HCT116 (cell line): ENCODE results near the gene PDE4C. TPM values are rescaled to one million over a fixed set of nuclear protein-coding genes. Genes with fewer than 3 reads are reported as not detected.

Source experiments
- ATAC-seq: fragments of 200-7000 bp; cut with Tn5 transposase; 2 replicates; pipeline ENCODE4 v1.9.1; 2020; ENCODE audit warnings: mild to moderate bottlenecking, moderate library complexity
- BruUV-seq: library from RNA; stranded (reverse); fragments of 400-500 nt; replicated peaks from 2 replicates; lab custom pipeline; 2021; lab: Mats Ljungman, UMichigan
- CTCF ChIA-PET: fragments of 300-600 bp; sonication (Branson Sonifier 250); formaldehyde crosslinking; loops from one replicate; lab custom pipeline; 2021; ENCODE audit warnings: antibody characterized with exemption; lab: Charles Lee
- POLR2A ChIA-PET: fragments of 300-600, 350-600 bp; sonication (Branson Sonifier 250); formaldehyde crosslinking; loops from one replicate; lab custom pipeline; 2021; ENCODE audit warnings: antibody characterized with exemption; lab: Charles Lee
- RAD21 ChIA-PET, 2 experiments: fragments of 300-600 bp; sonication (Branson Sonifier 250); formaldehyde crosslinking; loops; one replicate each; lab custom pipeline; 2023; ENCODE audit warnings: low total read pairs in 2 of 2; ENCODE audit not compliant: uncharacterized antibody in 2 of 2, unreplicated experiment in 2 of 2, low non-redundant PET in 1 of 2; lab: Charles Lee
- DNase-seq: peaks from one replicate; pipeline ENCODE4 v3.0.0-alpha.2; 2010; ENCODE audit warnings: low read depth, low spot score
- H2AFZ ChIP-seq: fragments of 200-600 bp; shearing (Covaris generic), sonication (generic); 2 replicates; pipeline ENCODE4 v1.6.1; 2017; ENCODE audit warnings: low read depth, mixed run types, mixed read lengths, antibody characterized with exemption, low read length; ENCODE audit not compliant: poor library complexity, severe bottlenecking
- H3K27ac ChIP-seq: 2 replicates; pipeline ENCODE4 v1.5.1; 2012; ENCODE audit warnings: low read depth, low read length
- H3K27me3 ChIP-seq: fragments of 200-600 bp; sonication (generic); 2 replicates; pipeline ENCODE4 v1.6.1; 2016; ENCODE audit warnings: mixed run types, low read length, mixed read lengths; ENCODE audit not compliant: insufficient read depth
- H3K36me3 ChIP-seq, 2 experiments: fragments of 200-500 bp in 1 of 2; fragments of 200-600 bp in 1 of 2; sonication (Bioruptor generic) in 1 of 2; sonication (generic) in 1 of 2; 2 replicates each; pipeline versions ENCODE4 v1.5.1 to v1.6.1; 2014 to 2016; ENCODE audit warnings: low read length in 2 of 2, inconsistent platforms in 1 of 2, mixed read lengths in 1 of 2, mixed run types in 1 of 2; ENCODE audit not compliant: insufficient read depth in 2 of 2, control insufficient read depth in 1 of 2
- H3K4me1 ChIP-seq, 2 experiments: fragments of 200-600 bp in 1 of 2; sonication (generic) in 1 of 2; 2 replicates each; pipeline versions ENCODE4 v1.5.1 to v1.6.1; 2012 to 2017; ENCODE audit warnings: low read length in 2 of 2, inconsistent platforms in 1 of 2, mild to moderate bottlenecking in 1 of 2, mixed read lengths in 1 of 2, mixed run types in 1 of 2, moderate library complexity in 1 of 2; ENCODE audit not compliant: insufficient read depth in 2 of 2, control insufficient read depth in 1 of 2
- H3K4me2 ChIP-seq: fragments of 200-600 bp; sonication (generic); 2 replicates; pipeline ENCODE4 v1.6.1; 2017; ENCODE audit warnings: mixed run types, low read length, mixed read lengths
- H3K4me3 ChIP-seq, 2 experiments: fragments of 200-600 bp in 1 of 2; sonication (generic) in 1 of 2; replicated peaks in 1 of 2; 2 replicates each; pipeline ENCODE4 v1.5.1; 2011 to 2016; ENCODE audit warnings: low read length in 2 of 2, control low read depth in 1 of 2, low read depth in 1 of 2, mild to moderate bottlenecking in 1 of 2, mixed read lengths in 1 of 2, mixed run types in 1 of 2
- H3K79me2 ChIP-seq: fragments of 200-600 bp; sonication (generic); 2 replicates; pipeline ENCODE4 v1.6.1; 2017; ENCODE audit warnings: mild to moderate bottlenecking, mixed run types, low read length, moderate library complexity, mixed read lengths; ENCODE audit not compliant: insufficient read depth
- H3K9ac ChIP-seq: fragments of 200-600 bp; sonication (generic); 2 replicates; pipeline ENCODE4 v1.6.1; 2016; ENCODE audit warnings: low read length, mixed read lengths
- H3K9me2 ChIP-seq: fragments of 200-600 bp; sonication (generic), shearing (Covaris generic); 2 replicates; pipeline ENCODE4 v1.6.1; 2017; ENCODE audit warnings: mixed run types, mild to moderate bottlenecking, moderate library complexity; ENCODE audit not compliant: insufficient read depth
- H3K9me3 ChIP-seq, 2 experiments: fragments of 200-500 bp in 1 of 2; fragments of 200-600 bp in 1 of 2; sonication (Bioruptor generic) in 1 of 2; sonication (generic) in 1 of 2; 2 replicates each; pipeline ENCODE4 v1.6.1; 2014 to 2017; ENCODE audit warnings: low read length in 2 of 2, mixed read lengths in 2 of 2, inconsistent platforms in 1 of 2, low read depth in 1 of 2, mild to moderate bottlenecking in 1 of 2, mixed run types in 1 of 2, moderate library complexity in 1 of 2; ENCODE audit not compliant: control insufficient read depth in 1 of 2, insufficient read depth in 1 of 2
- H4K20me1 ChIP-seq: fragments of 200-600 bp; sonication (generic), shearing (Covaris generic); 2 replicates; pipeline ENCODE4 v1.6.1; 2017; ENCODE audit warnings: mixed run types, mild to moderate bottlenecking, moderate library complexity; ENCODE audit not compliant: insufficient read depth
- CBX3 ChIP-seq: IDR thresholded peaks from 2 replicates; pipeline ENCODE4 v1.6.1; 2012; ENCODE audit warnings: low read depth
- CEBPB ChIP-seq: IDR thresholded peaks from 2 replicates; pipeline ENCODE4 v1.6.1; 2012; ENCODE audit warnings: low read depth
- CTCF ChIP-seq, 3 experiments: fragments of 200-600 bp in 1 of 3; sonication (generic) in 1 of 3; IDR thresholded peaks in 2 of 3; conservative IDR thresholded peaks in 1 of 3; 2 replicates each; pipeline ENCODE4 v1.5.1; 2012 to 2017; ENCODE audit warnings: low read depth in 2 of 3, low read length in 2 of 3, antibody characterized with exemption in 1 of 3, borderline replicate concordance in 1 of 3, control low read depth in 1 of 3, mild to moderate bottlenecking in 1 of 3, mixed read lengths in 1 of 3, mixed run types in 1 of 3, moderate library complexity in 1 of 3; ENCODE audit not compliant: insufficient read depth in 1 of 3
- MAX ChIP-seq: IDR thresholded peaks from 2 replicates; pipeline ENCODE4 v1.6.1; 2012
- POLR2A ChIP-seq: IDR thresholded peaks from 2 replicates; pipeline ENCODE4 v1.7.0; 2011; ENCODE audit warnings: borderline replicate concordance; ENCODE audit not compliant: insufficient read depth, insufficient read length; ENCODE audit errors: extremely low read depth
- intact Hi-C: fragments of 100-400 bp; cut with micrococcal nuclease; formaldehyde crosslinking; loops from 2 replicates; pipeline ENCODE4 v1.10.0; 2022
- total RNA-seq: library from RNA; stranded (reverse); gene quantifications from one replicate; pipeline ENCODE4 v1.2.1, GENCODE V29; 2021; ENCODE audit not compliant: unreplicated experiment

PDE4C gene
- total RNA-seq, 1 experiment from 2014 or later, result 1.5 TPM

- no peak overlapping the region for H2AFZ ChIP-seq
- CTCF ChIA-PET, result interaction anchor here (1.0 to 5.9 kb wide), 4 partner anchors 10 to 90 kb away, joined by 5 to 106 read pairs (median 6); partner anchors contain the start of gene MPV17L2
Observed at GRCh38 chr19:18202778-18203407, 23.3 kb downstream of the PDE4C start.

More at GRCh38 chr19:18202778-18203407, 23.3 kb downstream of the PDE4C start:
- no peaks in the 10 kb centered on the region for H3K9me2 ChIP-seq
- H3K9me3 ChIP-seq, result no peaks in the 10 kb centered on the region
- H3K4me2 ChIP-seq, result peak overlapping the region; percentile 100
- H3K9ac ChIP-seq, result peak overlapping the region; percentile 75
- DNase-seq, result no peak
- H3K27me3 ChIP-seq, result no peaks in the 10 kb centered on the region
- intact Hi-C loops, result loop anchor here (10.0 kb wide), 1 partner anchor 122 kb away; the partner anchor contains the start of gene LSM4
- POLR2A ChIA-PET, result interaction anchor here (1.1 to 1.6 kb wide), 3 partner anchors 10 to 188 kb away, joined by 3 to 6 read pairs (median 4); partner anchors contain the start of gene MPV17L2
- BruUV-seq, result no TSS peak
- peak overlapping the region; percentile 59; the same call in 1 of the 2 replicates for H3K27ac ChIP-seq
- RAD21 ChIA-PET, result no interaction called here
- peaks cover 16% of the 10 kb centered on the region; the same call in 1 of the 2 replicates for H3K79me2 ChIP-seq
- peaks cover 11 to 23% of the 10 kb centered on the region in 2 experiments for H3K4me1 ChIP-seq
- peak overlapping the region; percentile 82 to 87 for H3K4me3 ChIP-seq
- H4K20me1 ChIP-seq, result no peaks in the 10 kb centered on the region
- H3K36me3 ChIP-seq, result peaks cover 8 to 20% of the 10 kb centered on the region in 2 experiments; a peak in 3 of 4 replicates
- ATAC-seq, result no peak
- TF ChIP-seq CEBPB (no peak), CTCF (IDR thresholded peaks at IDR 0.05 in 2 of 3, conservative IDR thresholded peaks at IDR 0.05 in 1 of 3; ENCODE audit: borderline replicate concordance in 1 of 3, insufficient read depth in 1 of 3, low read depth in 2 of 3, low read length in 2 of 3) (peak in 2 of 3 experiments; percentile 10 to 39; a peak in 3 of 6 replicates), MAX (peak; percentile 75; the same call in 1 of the 2 replicates), CBX3 (no peak), POLR2A (no peak)
